Neural cell (in vitro differentiated cells): ENCODE data around the gene MYH13. TPM values are rescaled to one million over a fixed set of nuclear protein-coding genes. Genes with fewer than 3 reads are reported as not detected.

ENCODE experiments used
- H2AFZ ChIP-seq: fragments of 200-600, 300-800 bp; sonication (generic), shearing (Covaris generic); 2 replicates; pipeline ENCODE4 v1.6.0; 2014; ENCODE audit warnings: low read depth, mild to moderate bottlenecking, antibody characterized with exemption, low read length, moderate library complexity
- H3F3A ChIP-seq: fragments of 200-600 bp; shearing (Covaris generic); 2 replicates; pipeline ENCODE4 v1.6.1; 2016; ENCODE audit warnings: mild to moderate bottlenecking, moderate library complexity, mixed read lengths, antibody characterized with exemption, low read length; ENCODE audit not compliant: insufficient read depth, poor library complexity, severe bottlenecking
- H3K27ac ChIP-seq: fragments of 200-600, 300-800 bp; sonication (generic), shearing (Covaris generic); 2 replicates; pipeline ENCODE4 v1.5.1; 2014; ENCODE audit warnings: mild to moderate bottlenecking, low read length, moderate library complexity
- H3K27me3 ChIP-seq: fragments of 300-800, 200-600 bp; sonication (generic), shearing (Covaris generic); 2 replicates; pipeline ENCODE4 v1.6.0; 2014; ENCODE audit warnings: mild to moderate bottlenecking, low read depth, low read length, moderate library complexity; ENCODE audit not compliant: insufficient read depth
- H3K36me3 ChIP-seq: fragments of 300-800, 200-600 bp; sonication (generic), shearing (Covaris generic); 2 replicates; pipeline ENCODE4 v1.5.1; 2014; ENCODE audit warnings: mild to moderate bottlenecking, antibody characterized with exemption, low read length, moderate library complexity; ENCODE audit not compliant: insufficient read depth
- H3K4me2 ChIP-seq: fragments of 300-800, 200-600 bp; sonication (generic), shearing (Covaris generic); 2 replicates; pipeline ENCODE4 v1.6.0; 2014; ENCODE audit warnings: mild to moderate bottlenecking, low read length
- H3K4me3 ChIP-seq: fragments of 300-800, 200-600 bp; sonication (generic), shearing (Covaris generic); 2 replicates; pipeline ENCODE4 v1.5.1; 2014; ENCODE audit warnings: mild to moderate bottlenecking, low read length, moderate library complexity
- H3K79me2 ChIP-seq: fragments of 200-600 bp; shearing (Covaris generic); replicated peaks from 2 replicates; pipeline ENCODE4 v1.6.0; 2014; ENCODE audit warnings: mild to moderate bottlenecking, low read length, moderate library complexity; ENCODE audit not compliant: insufficient read depth
- H3K9ac ChIP-seq: fragments of 300-800, 200-600 bp; sonication (generic), shearing (Covaris generic); 2 replicates; pipeline ENCODE4 v1.6.1; 2016; ENCODE audit warnings: mild to moderate bottlenecking, low read length, mixed read lengths
- H3K9me2 ChIP-seq: fragments of 200-600 bp; shearing (Covaris generic); 2 replicates; pipeline ENCODE4 v1.6.1; 2016; ENCODE audit warnings: mild to moderate bottlenecking, low read length, mixed read lengths; ENCODE audit not compliant: insufficient read depth
- H3K9me3 ChIP-seq: fragments of 200-600, 300-800 bp; sonication (generic), shearing (Covaris generic); 2 replicates; pipeline ENCODE4 v1.6.1; 2016; ENCODE audit warnings: mild to moderate bottlenecking, mixed run types, low read length, moderate library complexity, mixed read lengths
- H4K20me1 ChIP-seq: fragments of 200-600 bp; shearing (Covaris generic); 2 replicates; pipeline ENCODE4 v1.6.1; 2016; ENCODE audit warnings: mild to moderate bottlenecking, mixed run types; ENCODE audit not compliant: insufficient read depth
- CTCF ChIP-seq: fragments of 450-650 bp; IDR thresholded peaks from 2 replicates; pipeline ENCODE4 v1.5.1; 2014; ENCODE audit warnings: antibody characterized with exemption, mild to moderate bottlenecking, moderate library complexity; ENCODE audit not compliant: poor library complexity, severe bottlenecking
- EP300 ChIP-seq: fragments of 450-650 bp; conservative IDR thresholded peaks from 2 replicates; pipeline ENCODE4 v1.6.1; 2014; ENCODE audit warnings: antibody characterized with exemption, mild to moderate bottlenecking, moderate library complexity; ENCODE audit not compliant: poor library complexity, severe bottlenecking
- EZH2 ChIP-seq: fragments of 200-600, 300-800 bp; shearing (Covaris generic), sonication (generic); IDR thresholded peaks from 2 replicates; pipeline ENCODE4 v1.6.1; 2014; ENCODE audit warnings: antibody characterized with exemption, low read length, borderline replicate concordance, mild to moderate bottlenecking; ENCODE audit not compliant: insufficient read depth, poor library complexity, severe bottlenecking
- MXI1 ChIP-seq: fragments of 450-650 bp; conservative IDR thresholded peaks from 2 replicates; pipeline ENCODE4 v1.6.1; 2014; ENCODE audit warnings: antibody characterized with exemption, mild to moderate bottlenecking; ENCODE audit not compliant: poor library complexity, severe bottlenecking
- POLR2AphosphoS5 ChIP-seq: IDR thresholded peaks from 2 replicates; pipeline ENCODE4 v1.6.1; 2012
- RAD21 ChIP-seq: fragments of 450-650 bp; conservative IDR thresholded peaks from 2 replicates; pipeline ENCODE4 v1.6.1; 2014; ENCODE audit warnings: antibody characterized with exemption, mild to moderate bottlenecking, moderate library complexity
- REST ChIP-seq: IDR thresholded peaks from 2 replicates; pipeline ENCODE4 v1.6.1; 2012; ENCODE audit warnings: borderline replicate concordance
- SMC3 ChIP-seq: fragments of 450-650 bp; conservative IDR thresholded peaks from 2 replicates; pipeline ENCODE4 v1.6.1; 2014; ENCODE audit warnings: antibody characterized with exemption, mild to moderate bottlenecking, moderate library complexity; ENCODE audit not compliant: poor library complexity
- TAF1 ChIP-seq: IDR thresholded peaks from 2 replicates; pipeline ENCODE4 v1.6.1; 2012; ENCODE audit warnings: low read depth
- polyA plus RNA-seq: library from polyadenylated mRNA; depleted of rRNA; stranded (reverse); fragments of >200 nt; gene quantifications from 2 replicates; pipeline ENCODE4 v1.2.3, GENCODE V29; 2014

Gene MYH13
- polyA plus RNA-seq, 1 donor from 2014 or later: 0.05 TPM

DNA sequence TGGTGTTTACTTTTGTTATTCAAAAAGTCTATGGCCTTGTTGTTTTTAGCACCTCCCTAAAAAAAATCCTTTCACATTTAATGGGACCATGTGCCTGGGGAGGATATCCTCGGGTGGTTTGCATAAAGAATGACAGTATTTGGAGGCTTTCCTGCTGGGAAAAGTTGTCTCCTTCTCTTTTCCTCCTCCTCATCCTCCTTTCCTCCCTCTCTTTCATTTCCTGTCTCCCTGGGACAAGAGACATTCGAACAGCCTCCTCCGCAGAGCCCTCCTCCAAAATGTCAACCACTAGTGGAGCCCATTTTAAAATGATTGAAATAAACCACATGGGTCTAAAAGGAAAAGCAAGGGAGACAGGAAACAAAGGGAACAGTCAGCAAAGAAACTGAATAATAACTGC lies 67.4 kb downstream of the MYH13 start:
- Histone ChIP-seq H3K36me3 (no peaks in the 10 kb centered on the region), H3K79me2 (no peaks in the 10 kb centered on the region), H3K27me3 (no peaks in the 10 kb centered on the region), H3K4me2 (no peak overlapping the region), H3K4me3 (no peak overlapping the region), H3F3A (no peaks in the 10 kb centered on the region), H3K9me3 (no peaks in the 10 kb centered on the region), H3K27ac (no peak overlapping the region), H3K9ac (no peak overlapping the region), H3K9me2 (no peaks in the 10 kb centered on the region), H2AFZ (no peak overlapping the region), H4K20me1 (no peaks in the 10 kb centered on the region)
- no peak for TF ChIP-seq POLR2AphosphoS5
- no peak for TF ChIP-seq MXI1
- no peak for TF ChIP-seq EP300
- no peak for TF ChIP-seq RAD21
- TF ChIP-seq TAF1: no peak
- no peak for TF ChIP-seq EZH2
- TF ChIP-seq SMC3: no peak
- no peak for TF ChIP-seq REST
- TF ChIP-seq CTCF: no peak

- H3K9me3 ChIP-seq: no peaks in the 10 kb centered on the region
- H3K79me2 ChIP-seq: no peaks in the 10 kb centered on the region
- H2AFZ ChIP-seq: no peak overlapping the region
- no peak for TF ChIP-seq CTCF
- TF ChIP-seq TAF1: no peak
- TF ChIP-seq POLR2AphosphoS5: no peak
- TF ChIP-seq MXI1: no peak
- no peaks in the 10 kb centered on the region for H3K36me3 ChIP-seq
- H3K27ac ChIP-seq: no peak overlapping the region
- H3K4me2 ChIP-seq: no peak overlapping the region
- H3K9ac ChIP-seq: no peak overlapping the region
- no peaks in the 10 kb centered on the region for H3K9me2 ChIP-seq
- no peaks in the 10 kb centered on the region for H3F3A ChIP-seq
- H4K20me1 ChIP-seq: no peaks in the 10 kb centered on the region
- H3K27me3 ChIP-seq: no peaks in the 10 kb centered on the region
- H3K4me3 ChIP-seq: no peak overlapping the region
These were observed 68.0 kb downstream of the MYH13 start for GRCh38 chr17:10304758-10305300.
